WTC11 (cell line): Measurements from ENCODE around the gene PHLDA3.

Experiments
- CTCF ChIP-seq: fragments of 200-600 bp; IDR thresholded peaks from 2 replicates; pipeline ENCODE4 v1.8.0; 2022; ENCODE audit warnings: antibody characterized with exemption
- E2F5 ChIP-seq: sonication (generic); formaldehyde crosslinking; IDR thresholded peaks from 2 replicates; pipeline ENCODE4 v1.8.1; 2022; ENCODE audit warnings: mild to moderate bottlenecking, moderate library complexity, missing genetic modification reagents
- KAT7 ChIP-seq: sonication (generic); formaldehyde crosslinking; IDR thresholded peaks from 2 replicates; pipeline ENCODE4 v1.8.1; 2023; ENCODE audit warnings: missing genetic modification reagents, mild to moderate bottlenecking, borderline replicate concordance
- NR3C1 ChIP-seq: sonication (generic); formaldehyde crosslinking; conservative IDR thresholded peaks from 2 replicates; pipeline ENCODE4 v1.8.1; 2023; ENCODE audit warnings: low read depth, mild to moderate bottlenecking, missing genetic modification reagents
- SMAD3 ChIP-seq: sonication (generic); formaldehyde crosslinking; IDR thresholded peaks from 2 replicates; pipeline ENCODE4 v1.8.0; 2022; ENCODE audit warnings: missing genetic modification reagents, mild to moderate bottlenecking, borderline replicate concordance
- ZNF232 ChIP-seq: sonication (generic); formaldehyde crosslinking; IDR thresholded peaks from 2 replicates; pipeline ENCODE4 v1.8.0; 2022; ENCODE audit warnings: mild to moderate bottlenecking, missing genetic modification reagents

- no peak for TF ChIP-seq NR3C1 (CRISPR knock-in tag)
- TF ChIP-seq CTCF: no peak
- TF ChIP-seq SMAD3 (CRISPR knock-in tag): no peak
- TF ChIP-seq KAT7 (CRISPR knock-in tag): no peak
- no peak for TF ChIP-seq E2F5 (CRISPR knock-in tag)
- no peak for TF ChIP-seq ZNF232
Measured at GRCh38 chr1:201419256-201419655, 49.7 kb downstream of the PHLDA3 start.
